Fibroblast of skin of back (primary cell): ENCODE measurements around the gene SIK3.

Experiments
- DNase-seq: peaks from one replicate; pipeline ENCODE4 v3.0.0-alpha.2; 2013

The SIK3 gene

DNA sequence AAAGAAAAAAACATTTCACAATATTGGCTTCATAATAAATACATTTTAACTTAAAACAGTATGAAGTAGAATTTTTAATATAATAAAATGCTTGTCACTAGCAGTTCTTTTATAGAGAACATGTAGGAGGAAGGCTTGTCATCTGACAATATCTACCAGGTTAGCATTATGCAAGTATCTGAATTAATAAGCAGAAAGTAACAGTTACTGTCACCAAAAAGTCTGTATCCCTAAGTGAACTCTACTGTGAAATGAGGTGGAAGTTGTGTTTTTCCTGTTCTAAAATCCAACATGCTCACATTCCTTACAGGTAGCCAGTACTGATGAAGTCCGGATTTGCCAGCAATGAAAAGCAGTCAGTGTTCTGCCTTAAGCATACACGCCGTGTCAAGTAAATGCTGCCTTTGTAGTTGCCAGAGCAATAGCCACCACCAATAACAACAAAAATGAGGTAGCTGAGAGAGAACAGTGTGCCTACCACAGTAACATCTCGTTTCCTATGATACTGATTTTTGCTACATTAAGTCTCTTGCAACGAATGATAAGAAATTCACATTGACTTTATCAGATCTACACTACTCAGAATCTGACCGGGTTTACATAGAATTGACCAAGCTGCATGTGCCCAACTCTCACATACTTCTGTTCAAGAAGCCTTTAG is 95.5 kb downstream of the SIK3 start:
- no peak for DNase-seq

DNA sequence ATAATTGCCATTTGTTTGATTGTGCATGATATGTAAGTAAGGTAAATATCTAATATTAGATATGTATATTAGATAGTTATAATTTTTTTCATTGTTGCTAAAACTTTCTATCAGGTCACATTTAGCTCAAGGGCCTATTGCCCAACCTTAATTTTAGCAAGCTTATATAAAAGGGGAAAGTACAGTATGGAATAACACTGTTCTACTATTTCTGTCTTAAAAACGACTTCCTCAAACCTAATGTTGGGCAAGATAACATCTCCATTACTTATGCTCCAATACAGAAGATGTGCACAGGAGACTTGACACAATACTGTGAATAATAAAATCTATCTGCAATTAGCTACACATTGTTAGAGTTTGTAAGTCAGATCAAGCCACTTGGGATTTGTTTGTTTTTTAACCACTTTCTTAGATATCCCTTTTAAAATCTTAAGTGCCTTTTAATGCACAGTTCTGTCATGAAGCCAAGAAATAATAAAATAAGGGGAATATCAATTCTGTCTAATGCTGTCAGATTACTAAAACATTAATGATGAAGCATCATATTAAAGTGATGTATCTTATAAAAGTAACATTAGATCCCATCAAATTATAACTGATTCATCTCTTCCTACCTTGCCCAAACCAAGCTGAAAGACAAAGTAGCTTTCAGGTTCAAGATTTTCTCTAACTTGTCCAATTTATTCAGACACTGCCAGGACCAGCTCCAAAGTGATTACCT is 98.1 kb downstream of the SIK3 start:
- DNase-seq = no peak

DNA sequence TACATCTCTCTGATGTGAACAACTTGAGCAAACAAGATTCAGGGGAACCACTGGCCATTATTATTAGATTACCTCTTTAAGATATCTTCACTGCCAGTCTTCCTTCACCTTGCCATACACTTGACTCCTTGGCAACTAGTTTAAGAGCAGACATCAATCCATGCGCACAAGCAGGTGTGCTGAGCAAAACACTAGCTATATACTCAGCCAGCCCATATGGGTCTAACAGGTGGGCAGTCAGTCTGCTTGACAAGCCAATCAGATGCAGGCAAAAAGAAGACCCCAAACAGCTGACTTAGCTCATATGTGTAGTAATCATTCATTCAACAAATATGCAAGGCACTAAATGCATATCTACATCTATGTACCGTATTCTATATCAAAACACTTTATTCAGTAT is 101.2 kb downstream of the SIK3 start:
- no peak for DNase-seq

DNA sequence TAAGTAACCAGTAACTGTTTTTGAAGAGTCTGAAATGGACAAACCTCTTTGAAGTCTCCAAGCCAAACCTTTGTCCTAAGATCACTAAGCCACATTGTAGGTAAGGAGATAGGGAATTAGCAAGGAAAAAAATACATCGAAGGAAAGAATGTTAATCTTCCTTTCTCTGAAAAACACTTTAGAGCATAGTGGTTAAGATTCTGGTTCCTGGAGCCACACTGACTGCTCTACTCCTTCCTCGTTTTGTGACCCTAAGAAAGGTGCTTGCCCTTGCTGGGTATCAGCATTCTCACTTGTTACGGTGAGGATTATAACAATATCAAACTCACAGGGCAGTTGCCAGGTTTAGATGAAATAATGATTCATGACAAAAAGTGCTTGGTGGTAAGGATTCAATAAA is 104.0 kb downstream of the SIK3 start:
- DNase-seq = no peak

DNA sequence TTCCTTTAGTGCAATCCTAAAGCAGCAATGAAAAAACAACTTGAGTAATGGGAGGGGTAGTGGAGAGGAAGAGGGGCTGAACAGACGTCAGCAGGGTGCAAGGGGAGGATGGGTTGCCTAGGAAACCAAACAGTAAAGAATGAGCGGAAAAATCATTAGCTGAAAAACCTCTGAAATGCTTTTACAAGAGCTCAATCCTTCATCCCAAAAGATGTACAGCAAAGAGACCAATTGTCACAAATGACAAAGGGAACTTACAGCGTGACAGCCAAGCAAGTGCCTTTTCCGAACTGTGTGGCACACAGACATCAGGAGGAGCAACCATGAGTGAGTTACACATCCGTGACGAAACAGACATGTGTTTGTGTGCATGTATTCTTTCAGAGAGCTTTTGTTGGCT is 104.6 kb downstream of the SIK3 start:
- DNase-seq = peak; percentile 27

DNA sequence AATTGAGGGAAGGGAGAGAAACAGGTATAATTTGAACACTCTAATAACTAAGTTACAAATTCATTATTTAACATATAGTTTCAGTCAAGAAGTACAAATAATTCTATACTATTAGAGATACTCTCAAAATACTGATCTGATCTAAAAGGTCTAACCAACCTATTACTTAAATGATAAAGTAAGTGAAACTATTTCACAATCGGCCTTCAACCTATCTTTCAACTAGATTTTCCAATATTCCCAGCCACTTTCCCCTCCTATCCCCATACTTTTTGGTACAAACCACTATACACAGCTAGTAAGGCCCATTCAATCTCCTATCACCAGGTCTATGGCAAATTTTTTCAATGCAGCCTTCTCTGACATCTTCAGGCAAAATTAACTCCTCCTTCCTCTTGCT is 106.7 kb downstream of the SIK3 start:
- no peak for DNase-seq

DNA sequence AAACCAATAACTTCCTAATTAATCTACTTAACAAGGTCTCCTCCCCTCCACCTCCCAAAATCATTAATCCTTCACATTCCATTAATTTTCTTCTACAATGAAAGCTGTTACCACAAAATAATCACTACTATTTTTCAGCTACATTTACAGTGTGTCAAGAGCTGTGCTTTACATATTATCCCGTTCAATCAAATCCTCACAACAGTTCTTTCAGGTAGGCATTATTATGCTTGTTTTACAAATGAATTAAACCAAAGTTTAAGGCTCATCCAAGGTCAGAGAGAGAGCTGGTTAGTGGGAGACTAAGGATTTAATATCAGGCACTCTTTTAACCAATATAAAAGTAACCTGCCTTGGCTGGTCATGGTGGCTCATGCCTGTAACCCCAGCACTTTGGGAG is 107.4 kb downstream of the SIK3 start:
- DNase-seq = no peak

DNA sequence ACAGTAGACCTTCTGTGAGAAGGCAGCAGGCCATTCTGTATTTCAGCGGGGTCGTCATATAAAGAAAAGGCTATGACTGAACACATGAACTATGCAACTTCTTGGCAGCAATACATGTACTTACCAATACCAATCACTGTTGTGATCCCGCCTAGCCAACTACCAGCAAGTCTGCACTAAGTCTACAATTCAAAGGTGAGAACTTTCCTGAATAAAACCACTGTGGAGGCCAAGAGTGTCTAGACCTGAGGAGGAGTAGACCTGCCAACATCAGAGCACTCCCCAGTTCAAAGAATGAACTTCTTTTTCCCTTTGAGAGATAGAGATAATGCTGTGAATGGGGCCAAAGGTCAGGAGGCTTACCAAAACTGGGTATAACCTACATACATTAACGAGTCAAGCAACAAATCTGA is 108.2 kb downstream of the SIK3 start:
- DNase-seq = peak; percentile 80

DNA sequence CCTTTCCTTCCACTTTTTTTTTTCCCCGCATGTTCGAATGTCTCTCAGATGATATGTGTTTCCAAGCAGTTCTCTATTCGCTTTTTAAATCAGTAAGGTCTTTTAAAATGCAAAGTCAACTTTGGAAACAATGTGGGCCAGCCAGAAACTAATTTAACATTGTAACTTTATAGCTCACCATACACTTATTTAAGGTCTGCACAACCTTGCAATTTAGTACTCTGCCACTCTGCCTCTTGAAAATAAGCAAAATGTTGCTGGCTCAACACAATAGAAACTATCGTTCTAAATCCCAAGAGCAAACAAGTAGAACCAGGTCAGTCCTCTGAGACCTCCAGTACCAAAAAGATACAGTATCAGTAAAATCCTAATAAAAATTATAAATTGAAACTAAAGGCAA is 109.0 kb downstream of the SIK3 start:
- no peak for DNase-seq

DNA sequence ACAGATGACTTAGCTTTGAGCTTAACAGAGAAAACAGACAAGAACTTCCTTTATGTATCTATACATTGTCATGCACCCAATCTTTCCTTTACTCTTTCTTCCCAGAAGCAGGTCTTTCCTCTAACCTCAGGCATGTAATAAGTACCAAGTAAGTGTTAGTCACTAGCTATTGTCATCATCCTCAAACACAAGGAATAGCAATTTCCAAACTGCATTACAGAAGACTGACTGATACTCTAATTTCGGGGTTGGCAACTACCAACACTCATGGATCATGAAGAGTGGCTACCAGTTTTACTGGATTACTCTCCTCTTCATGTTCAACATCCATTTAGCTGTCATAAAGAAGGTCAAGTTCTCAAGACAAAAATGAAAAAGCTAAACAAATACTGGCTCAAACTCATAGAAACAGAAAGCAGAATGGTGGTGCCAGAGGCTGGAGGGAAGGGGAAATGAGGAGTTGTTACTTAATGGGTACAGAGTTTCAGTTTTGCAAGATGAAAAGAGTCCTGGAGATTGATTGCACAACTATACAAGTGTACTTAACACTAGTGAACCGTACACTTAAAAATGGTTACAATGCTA is 111.6 kb downstream of the SIK3 start:
- DNase-seq = peak; percentile 91

DNA sequence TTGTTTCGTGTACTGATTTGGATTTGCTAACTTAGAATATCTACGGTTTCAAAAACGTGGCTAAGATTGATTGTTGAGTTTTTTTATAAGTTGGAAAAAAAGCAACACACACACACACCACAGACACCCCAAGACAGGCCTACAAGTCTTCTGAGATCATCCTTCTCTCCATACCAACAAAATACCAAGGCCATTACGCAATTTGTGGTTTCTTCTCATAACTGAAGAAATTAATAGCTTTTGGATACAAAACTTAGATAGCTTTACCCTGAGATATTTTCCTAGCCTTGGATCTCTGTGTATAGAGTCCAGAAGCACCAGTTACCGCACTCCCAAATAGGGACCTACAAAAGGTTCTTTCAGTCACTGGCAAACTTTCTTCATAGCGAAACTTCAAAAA is 113.6 kb downstream of the SIK3 start:
- DNase-seq = peak; percentile 97

DNA sequence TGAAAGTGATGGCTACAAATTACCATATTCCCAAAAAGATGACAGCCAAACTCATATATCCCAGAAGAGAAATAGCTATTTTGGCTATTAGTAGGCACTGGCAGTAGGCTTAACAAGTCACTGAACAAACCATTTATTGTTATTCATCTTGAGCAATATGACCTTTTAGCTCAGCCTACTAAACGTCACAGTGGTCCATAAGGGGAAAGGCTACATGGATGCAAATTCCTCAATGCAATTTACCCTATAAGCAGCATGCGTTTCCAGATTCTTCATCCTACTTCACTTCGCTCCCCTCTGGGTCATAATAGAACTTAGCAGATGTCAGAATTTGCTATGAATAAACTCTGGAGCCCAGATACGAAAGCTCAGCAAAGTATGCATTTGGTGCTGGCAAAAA is 114.0 kb downstream of the SIK3 start:
- DNase-seq = peak; percentile 43

DNA sequence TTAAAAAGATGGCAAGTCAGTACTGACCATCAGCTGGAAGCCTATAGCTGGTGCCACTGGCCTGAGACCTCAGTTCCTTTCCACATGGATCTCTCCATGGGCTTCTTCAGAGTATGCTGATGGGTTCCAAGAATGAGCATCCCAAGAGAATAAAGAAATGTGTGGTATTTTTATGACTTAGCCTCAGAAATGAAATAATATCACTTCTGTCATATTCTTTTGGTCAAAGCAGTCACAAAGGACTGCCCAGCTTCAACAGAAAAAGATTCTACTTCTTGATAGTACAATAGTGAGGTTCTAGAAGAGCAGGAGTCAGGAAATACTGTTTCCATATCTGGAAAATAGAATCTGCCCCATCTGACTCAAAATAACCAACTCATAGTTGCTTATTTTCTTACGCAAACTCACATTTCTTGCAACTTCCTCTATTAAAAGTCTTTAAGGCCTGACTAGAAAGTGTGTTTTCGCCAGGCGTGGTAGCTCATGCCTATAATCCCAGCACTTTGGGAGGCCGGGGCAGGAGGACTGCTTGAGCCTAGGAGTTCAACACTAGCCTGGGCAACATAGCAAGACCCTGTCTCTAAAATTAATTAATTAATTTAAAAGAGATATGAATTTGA is 116.9 kb downstream of the SIK3 start:
- DNase-seq = peak; percentile 79

DNA sequence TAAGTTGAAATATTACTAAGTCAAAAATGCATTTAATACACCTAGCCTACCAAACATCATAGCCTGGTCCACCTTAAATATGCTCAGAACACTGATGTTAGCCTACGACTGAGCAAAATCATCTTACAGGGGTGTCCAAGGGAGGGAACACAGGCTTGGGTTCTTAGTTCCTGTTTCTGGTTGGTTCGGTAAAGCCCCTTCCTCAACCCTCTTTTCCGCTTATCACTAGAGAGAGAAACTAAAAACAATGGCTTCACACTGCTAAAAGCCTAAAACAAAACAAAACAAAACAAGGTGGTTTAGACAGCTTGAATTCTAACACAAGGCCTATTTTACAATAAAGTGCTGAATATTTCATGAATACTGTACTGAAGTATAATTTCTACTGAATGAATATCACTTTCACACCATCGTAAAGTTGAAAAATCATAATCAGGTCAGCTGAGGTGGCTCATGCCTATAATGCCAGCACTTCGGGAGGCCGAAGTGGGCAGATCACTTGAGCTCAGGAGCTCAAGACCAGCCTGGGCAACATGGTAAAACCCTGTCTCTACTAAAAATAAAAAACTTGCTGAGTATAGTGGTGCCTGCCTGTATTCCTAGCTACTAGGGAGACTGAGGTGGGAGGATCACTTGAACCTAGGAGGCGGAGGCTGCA is 118.0 kb downstream of the SIK3 start:
- no peak for DNase-seq

DNA sequence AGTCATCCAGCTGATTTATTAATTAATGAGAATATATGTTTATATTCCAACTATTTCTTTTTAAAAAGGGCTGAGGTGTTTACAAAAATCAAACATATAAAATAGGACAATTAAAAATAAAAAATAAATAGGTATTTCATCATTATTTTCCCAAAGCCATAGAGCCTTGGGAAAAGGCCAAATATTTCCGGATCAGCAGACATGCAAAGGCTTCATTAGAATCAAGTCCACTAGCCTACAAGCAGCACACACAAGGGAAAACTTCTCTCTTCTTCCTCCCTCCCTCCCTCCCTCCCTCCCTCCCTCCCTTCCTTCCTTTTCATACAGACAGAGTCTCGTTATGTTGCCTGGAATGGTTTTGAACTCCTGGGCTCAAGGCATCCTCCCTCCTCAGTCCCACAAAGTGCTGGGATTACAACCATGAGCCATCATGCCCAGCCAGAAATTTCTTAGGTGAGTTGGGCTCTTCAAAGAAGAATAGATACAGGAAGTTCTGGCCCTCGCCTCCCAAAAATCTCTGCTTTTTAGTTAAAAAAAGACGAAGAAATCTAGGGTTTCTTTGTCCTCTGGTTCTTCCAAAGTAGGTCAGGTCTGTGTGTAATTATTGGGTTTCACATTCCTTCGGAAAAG is 121.2 kb downstream of the SIK3 start:
- DNase-seq = peak; percentile 14

DNA sequence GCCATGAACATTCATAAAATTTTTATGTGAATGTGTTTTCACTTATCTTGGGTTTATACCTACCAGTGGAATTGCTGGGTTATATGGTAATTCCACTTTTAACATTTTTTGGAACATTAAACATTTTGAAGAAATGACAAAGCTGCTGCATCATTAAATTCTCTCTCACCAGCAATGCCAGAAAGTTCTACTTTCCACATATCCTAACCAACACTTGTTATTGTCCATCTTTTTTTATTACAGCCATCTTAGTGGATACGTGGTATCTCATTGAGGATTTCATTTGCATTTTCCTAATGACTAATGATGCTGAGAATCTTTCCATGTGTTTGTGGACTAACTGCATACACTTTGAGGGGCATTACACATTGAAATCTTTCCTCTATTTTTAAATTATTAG is 122.6 kb downstream of the SIK3 start:
- DNase-seq = no peak

DNA sequence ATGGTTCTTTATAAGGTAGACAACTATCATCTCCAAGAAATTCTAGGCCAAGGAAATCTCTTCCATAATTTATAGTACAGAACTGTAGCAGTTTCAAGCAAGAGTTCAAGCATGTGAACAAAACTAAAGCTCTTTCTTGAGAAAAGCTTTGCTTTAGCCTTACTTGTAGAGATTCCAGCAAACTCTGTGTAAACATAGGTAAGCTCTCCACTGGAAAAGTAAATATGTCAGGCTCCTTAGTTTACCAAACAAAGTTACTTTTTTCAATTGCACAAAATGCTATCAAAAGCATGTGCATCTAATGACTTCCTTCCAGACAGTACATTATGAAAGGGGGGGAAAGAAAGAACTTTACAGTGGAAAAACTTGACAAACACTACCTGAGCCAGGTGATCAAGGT is 125.0 kb downstream of the SIK3 start:
- DNase-seq = no peak

DNA sequence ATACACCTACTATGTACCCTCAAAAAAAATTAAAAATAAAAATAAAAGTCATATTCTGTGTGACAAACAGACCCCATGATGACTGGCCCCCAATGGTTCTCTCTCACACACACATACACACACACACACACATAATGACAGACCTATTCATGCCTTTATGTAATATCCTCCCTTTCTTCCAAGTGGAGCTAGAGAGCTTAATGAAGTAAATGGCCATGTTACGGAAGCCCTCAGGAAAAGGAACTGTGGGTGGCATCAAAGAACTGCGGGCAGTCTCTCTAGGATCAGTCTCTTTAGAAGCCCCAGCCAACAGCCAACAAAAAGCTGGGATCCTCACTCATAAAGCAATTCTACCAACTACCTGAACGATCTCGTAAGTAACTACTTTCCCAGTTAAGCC is 125.5 kb downstream of the SIK3 start:
- no peak for DNase-seq

DNA sequence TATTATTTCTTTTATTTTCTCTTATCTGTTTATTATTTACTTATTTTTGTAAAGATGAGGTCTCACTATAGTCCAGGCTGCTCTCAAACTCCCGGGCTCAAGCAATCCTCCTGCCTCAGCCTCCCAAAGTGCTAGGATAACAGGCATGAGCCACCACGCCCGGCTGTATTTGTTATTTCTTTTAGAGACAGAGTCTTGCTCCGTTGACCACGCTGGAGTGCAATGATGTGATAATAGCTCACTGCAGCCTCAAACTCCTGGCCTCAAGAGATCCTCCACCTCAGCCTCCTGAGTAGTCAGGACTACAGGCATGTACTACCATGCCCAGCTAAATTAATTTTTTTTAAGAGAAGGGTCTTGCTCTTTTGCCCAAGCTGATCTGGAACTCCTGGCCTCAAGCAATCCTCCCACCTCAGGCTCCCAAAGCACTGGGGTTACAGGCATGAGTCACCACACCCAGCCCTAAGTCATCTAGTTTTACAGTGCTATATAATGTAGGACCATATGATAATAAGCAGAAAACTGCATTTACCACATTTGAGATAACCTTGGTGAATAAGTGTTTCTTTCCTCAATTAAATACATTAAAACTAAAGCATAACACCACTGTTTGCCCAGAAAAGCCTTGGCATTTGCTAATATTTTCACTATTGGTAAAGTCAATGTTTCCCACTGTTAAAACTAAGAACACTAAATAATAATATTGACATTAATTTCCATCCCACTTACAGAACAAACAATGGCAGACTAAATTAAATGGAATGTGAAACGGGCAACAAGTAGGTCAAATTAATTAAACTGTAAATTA is 127.5 kb downstream of the SIK3 start:
- DNase-seq = peak; percentile 49

DNA sequence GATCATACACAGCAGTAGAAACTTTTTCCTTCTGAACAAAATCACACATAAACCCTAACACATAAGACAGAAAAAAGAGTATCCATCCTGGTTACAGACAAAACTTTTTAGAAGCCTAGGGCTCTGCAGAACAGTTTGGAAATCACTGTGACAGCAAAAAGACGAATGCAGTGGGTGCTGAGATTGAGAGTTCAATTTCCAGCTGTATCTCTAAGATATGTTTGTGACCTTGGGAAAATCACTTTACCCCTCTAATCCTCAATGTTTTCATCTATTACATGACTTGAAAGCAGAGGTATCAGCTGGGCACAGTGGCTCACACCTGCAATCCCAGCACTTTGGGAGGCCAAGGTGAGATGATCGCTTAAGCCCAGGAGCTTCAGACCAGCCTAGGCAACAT is 128.5 kb downstream of the SIK3 start:
- DNase-seq = no peak

DNA sequence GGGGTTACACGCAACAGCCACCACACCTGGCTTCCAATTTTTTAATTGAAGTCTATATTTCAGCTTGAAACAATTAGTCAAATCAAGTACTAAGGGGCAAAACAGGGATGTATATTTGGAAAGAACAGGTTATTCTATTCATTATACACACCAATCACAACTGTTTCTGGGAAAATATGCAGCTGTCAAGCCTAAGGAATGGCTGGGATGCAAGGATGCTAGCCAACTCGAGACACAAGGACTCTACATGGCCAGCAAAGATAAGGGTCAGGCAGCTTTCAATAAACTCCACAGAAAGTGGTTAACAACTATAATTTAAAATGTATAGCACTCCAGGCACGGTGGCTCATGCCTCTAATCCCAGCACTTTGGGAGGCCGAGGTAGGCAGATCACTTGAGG is 134.0 kb downstream of the SIK3 start:
- DNase-seq = peak; percentile 26

DNA sequence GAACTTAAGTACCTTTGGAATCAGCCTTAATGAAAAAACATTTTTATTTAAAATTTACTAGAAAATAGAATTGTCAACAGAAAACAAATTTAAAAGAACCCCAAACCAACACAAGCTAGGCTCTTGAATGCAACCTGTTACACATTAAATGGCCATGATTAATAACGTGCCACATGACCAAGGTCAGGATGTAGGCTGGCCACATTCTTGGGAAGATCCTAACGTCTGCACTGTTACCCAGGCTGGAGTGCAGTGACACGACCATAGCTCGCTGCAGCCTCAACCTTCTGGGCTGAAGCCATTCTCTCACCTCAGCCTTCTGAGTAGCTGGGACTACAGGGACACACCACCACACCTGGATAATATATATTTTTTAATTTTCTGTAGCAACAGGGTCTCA is 134.4 kb downstream of the SIK3 start:
- DNase-seq = no peak
